Measurements from ENCODE around the gene DRC1.

Gene DRC1

GRCh38 chr2:26486789-26487188 lies 85.1 kb downstream of the DRC1 start:
- H3K27me3 ChIP-seq, result no peaks in the 10 kb centered on the region
- H3K4me3 ChIP-seq, result no peak overlapping the region
- TF ChIP-seq Cebpa-rat (IDR thresholded peaks at IDR 0.05), result no peak
- no peaks in the 10 kb centered on the region for H3K4me1 ChIP-seq
- no peaks in the 10 kb centered on the region for H3K36me3 ChIP-seq
- H3K9me3 ChIP-seq, result no peaks in the 10 kb centered on the region
- no peaks in the 10 kb centered on the region for H4K20me1 ChIP-seq
- no peak overlapping the region for H3K9ac ChIP-seq
- no peak overlapping the region for H3K27ac ChIP-seq
- no peak overlapping the region for H3K4me2 ChIP-seq

GRCh38 chr2:26487192-26487591 lies 85.5 kb downstream of the DRC1 start:
- Histone ChIP-seq H4K20me1 (no peaks in the 10 kb centered on the region), H3K9me3 (no peaks in the 10 kb centered on the region), H3K27ac (no peak overlapping the region), H3K9ac (no peak overlapping the region), H3K4me2 (no peak overlapping the region), H3K4me1 (no peaks in the 10 kb centered on the region), H3K4me3 (no peak overlapping the region), H3K27me3 (no peaks in the 10 kb centered on the region), H3K36me3 (no peaks in the 10 kb centered on the region)
- no peak for TF ChIP-seq Cebpa-rat (IDR thresholded peaks at IDR 0.05)

- Histone ChIP-seq H4K20me1 (no peaks in the 10 kb centered on the region), H3K27ac (no peak overlapping the region), H3K4me2 (no peak overlapping the region), H3K9me3 (no peaks in the 10 kb centered on the region), H3K36me3 (no peaks in the 10 kb centered on the region), H3K27me3 (no peaks in the 10 kb centered on the region), H3K4me1 (no peaks in the 10 kb centered on the region), H3K4me3 (no peak overlapping the region), H3K9ac (no peak overlapping the region)
- TF ChIP-seq Cebpa-rat (IDR thresholded peaks at IDR 0.05), result no peak
These were observed 86.9 kb downstream of the DRC1 start for GRCh38 chr2:26488463-26489212.

- no peak for TF ChIP-seq Cebpa-rat (IDR thresholded peaks at IDR 0.05)
- no peaks in the 10 kb centered on the region for H3K9me3 ChIP-seq
- H3K9ac ChIP-seq, result no peak overlapping the region
- H3K4me1 ChIP-seq, result no peaks in the 10 kb centered on the region
- H3K27ac ChIP-seq, result no peak overlapping the region
- H3K4me3 ChIP-seq, result no peak overlapping the region
- no peaks in the 10 kb centered on the region for H3K27me3 ChIP-seq
- no peaks in the 10 kb centered on the region for H3K36me3 ChIP-seq
- no peaks in the 10 kb centered on the region for H4K20me1 ChIP-seq
- no peak overlapping the region for H3K4me2 ChIP-seq
These were observed 87.6 kb downstream of the DRC1 start for GRCh38 chr2:26489213-26489850.

GRCh38 chr2:26491563-26492167 lies 89.9 kb downstream of the DRC1 start:
- no peak for TF ChIP-seq Cebpa-rat (IDR thresholded peaks at IDR 0.05)
- no peaks in the 10 kb centered on the region for H3K27me3 ChIP-seq
- H3K9ac ChIP-seq, result no peak overlapping the region
- H3K4me2 ChIP-seq, result no peak overlapping the region
- H4K20me1 ChIP-seq, result no peaks in the 10 kb centered on the region
- no peaks in the 10 kb centered on the region for H3K36me3 ChIP-seq
- H3K4me3 ChIP-seq, result no peak overlapping the region
- no peaks in the 10 kb centered on the region for H3K4me1 ChIP-seq
- no peaks in the 10 kb centered on the region for H3K9me3 ChIP-seq
- no peak overlapping the region for H3K27ac ChIP-seq

GRCh38 chr2:26492749-26493515 lies 91.2 kb downstream of the DRC1 start:
- no peak overlapping the region for H3K27ac ChIP-seq
- H3K9ac ChIP-seq, result no peak overlapping the region
- no peaks in the 10 kb centered on the region for H3K27me3 ChIP-seq
- no peaks in the 10 kb centered on the region for H3K4me1 ChIP-seq
- no peaks in the 10 kb centered on the region for H3K9me3 ChIP-seq
- TF ChIP-seq Cebpa-rat (IDR thresholded peaks at IDR 0.05), result no peak
- H3K4me2 ChIP-seq, result no peak overlapping the region
- H3K36me3 ChIP-seq, result no peaks in the 10 kb centered on the region
- H4K20me1 ChIP-seq, result no peaks in the 10 kb centered on the region
- H3K4me3 ChIP-seq, result no peak overlapping the region

- no peak overlapping the region for H3K4me3 ChIP-seq
- no peaks in the 10 kb centered on the region for H4K20me1 ChIP-seq
- H3K27me3 ChIP-seq, result no peaks in the 10 kb centered on the region
- H3K36me3 ChIP-seq, result no peaks in the 10 kb centered on the region
- no peaks in the 10 kb centered on the region for H3K9me3 ChIP-seq
- H3K27ac ChIP-seq, result no peak overlapping the region
- TF ChIP-seq Cebpa-rat (IDR thresholded peaks at IDR 0.05), result no peak
- H3K4me2 ChIP-seq, result no peak overlapping the region
- H3K9ac ChIP-seq, result no peak overlapping the region
- H3K4me1 ChIP-seq, result no peaks in the 10 kb centered on the region
These were observed 91.8 kb downstream of the DRC1 start for GRCh38 chr2:26493566-26493965.

GRCh38 chr2:26494199-26494598 lies 92.5 kb downstream of the DRC1 start:
- Histone ChIP-seq H3K4me3 (no peak overlapping the region), H3K9ac (no peak overlapping the region), H3K27ac (no peak overlapping the region), H3K27me3 (no peaks in the 10 kb centered on the region), H4K20me1 (no peaks in the 10 kb centered on the region), H3K36me3 (no peaks in the 10 kb centered on the region), H3K4me2 (no peak overlapping the region), H3K9me3 (no peaks in the 10 kb centered on the region), H3K4me1 (no peaks in the 10 kb centered on the region)
- TF ChIP-seq Cebpa-rat (IDR thresholded peaks at IDR 0.05), result no peak

- H3K9me3 ChIP-seq, result no peaks in the 10 kb centered on the region
- H3K27me3 ChIP-seq, result no peaks in the 10 kb centered on the region
- no peak overlapping the region for H3K27ac ChIP-seq
- H3K4me3 ChIP-seq, result no peak overlapping the region
- no peaks in the 10 kb centered on the region for H3K4me1 ChIP-seq
- H3K36me3 ChIP-seq, result no peaks in the 10 kb centered on the region
- no peaks in the 10 kb centered on the region for H4K20me1 ChIP-seq
- TF ChIP-seq Cebpa-rat (IDR thresholded peaks at IDR 0.05), result no peak
- no peak overlapping the region for H3K9ac ChIP-seq
- no peak overlapping the region for H3K4me2 ChIP-seq
These were observed 93.2 kb downstream of the DRC1 start for GRCh38 chr2:26494891-26495290.

Data from BLaER1 (cell line).